ENCODE measurements around the gene NPR3.

DNA sequence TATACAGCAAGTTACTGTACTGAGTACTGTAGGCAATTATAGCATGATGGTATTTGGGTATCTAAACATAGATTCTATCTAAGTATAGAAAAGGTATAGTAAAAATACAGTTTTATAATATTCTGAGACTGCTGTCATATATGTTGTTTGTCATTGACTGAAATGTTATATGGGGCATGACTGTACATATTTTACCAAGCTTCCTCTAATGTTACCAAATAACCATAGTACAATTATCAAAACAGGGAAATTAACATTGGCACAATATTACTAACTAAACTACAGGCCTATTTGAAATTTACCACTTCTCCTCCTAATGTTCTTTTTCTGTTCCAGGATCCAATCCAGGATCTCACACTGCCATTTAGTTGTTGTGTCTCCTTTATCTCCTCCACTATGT is 18.5 kb downstream of the NPR3 start:
- no peak for TF ChIP-seq POLR2A (IDR thresholded peaks at IDR 0.05)
- TF ChIP-seq, protein P1, sequence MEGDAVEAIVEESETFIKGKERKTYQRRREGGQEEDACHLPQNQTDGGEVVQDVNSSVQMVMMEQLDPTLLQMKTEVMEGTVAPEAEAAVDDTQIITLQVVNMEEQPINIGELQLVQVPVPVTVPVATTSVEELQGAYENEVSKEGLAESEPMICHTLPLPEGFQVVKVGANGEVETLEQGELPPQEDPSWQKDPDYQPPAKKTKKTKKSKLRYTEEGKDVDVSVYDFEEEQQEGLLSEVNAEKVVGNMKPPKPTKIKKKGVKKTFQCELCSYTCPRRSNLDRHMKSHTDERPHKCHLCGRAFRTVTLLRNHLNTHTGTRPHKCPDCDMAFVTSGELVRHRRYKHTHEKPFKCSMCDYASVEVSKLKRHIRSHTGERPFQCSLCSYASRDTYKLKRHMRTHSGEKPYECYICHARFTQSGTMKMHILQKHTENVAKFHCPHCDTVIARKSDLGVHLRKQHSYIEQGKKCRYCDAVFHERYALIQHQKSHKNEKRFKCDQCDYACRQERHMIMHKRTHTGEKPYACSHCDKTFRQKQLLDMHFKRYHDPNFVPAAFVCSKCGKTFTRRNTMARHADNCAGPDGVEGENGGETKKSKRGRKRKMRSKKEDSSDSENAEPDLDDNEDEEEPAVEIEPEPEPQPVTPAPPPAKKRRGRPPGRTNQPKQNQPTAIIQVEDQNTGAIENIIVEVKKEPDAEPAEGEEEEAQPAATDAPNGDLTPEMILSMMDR (IDR thresholded peaks at IDR 0.05) = no peak
- no peak for TF ChIP-seq EP300 (IDR thresholded peaks at IDR 0.05)

All from suprapubic skin (tissue), 3 donors.